Measurements from ENCODE around the gene COL6A2. TPM values are rescaled to one million over a fixed set of nuclear protein-coding genes. Genes with fewer than 3 reads are reported as not detected.

Gene COL6A2
- total RNA-seq, 4 donors from 2014 or later, result 942 to 1,525 (median 1,202) TPM

- intact Hi-C loops (cut with DNase I), result no loop called here
- Histone ChIP-seq H3K36me3 (no peaks in the 10 kb centered on the region), H3K4me1 (peaks cover 43 to 62% (median 52%) of the 10 kb centered on the region in 4 donors), H3K27me3 (no peaks in the 10 kb centered on the region), H3K9me3 (peaks cover 0 to 10% (median 3%) of the 10 kb centered on the region in 4 donors), H3K27ac (replicated peaks in 1 of 4) (peak overlapping the region; percentile 83 to 92 (median 87)), H3K4me3 (no peak overlapping the region)
- no peak for TF ChIP-seq POLR2AphosphoS5 (IDR thresholded peaks at IDR 0.05)
- 85% methylated on average over 29 of the region's 30 CpGs for WGBS
- peak; percentile 68 for DNase-seq (ENCODE audit: extremely low spot score)
Measured at GRCh38 chr21:46063734-46064680, 33.9 kb upstream of the COL6A2 start.

- intact Hi-C loops (cut with DNase I), result no loop called here
- TF ChIP-seq EP300 (IDR thresholded peaks at IDR 0.05) (no peak), POLR2A (IDR thresholded peaks at IDR 0.05; ENCODE audit: low read depth) (no peak), CTCF (IDR thresholded peaks at IDR 0.05) (no peak), POLR2AphosphoS5 (IDR thresholded peaks at IDR 0.05) (no peak)
- 58% methylated on average over 2 of the region's 13 CpGs for WGBS
- DNase-seq (ENCODE audit: extremely low spot score), result peak; percentile 82
- peaks cover 0 to 10% (median 3%) of the 10 kb centered on the region in 4 donors for H3K9me3 ChIP-seq
- peak overlapping the region; percentile 83 to 92 (median 87) for H3K27ac ChIP-seq (replicated peaks in 1 of 4)
- H3K27me3 ChIP-seq, result no peaks in the 10 kb centered on the region
- H3K4me3 ChIP-seq, result peak overlapping the region in 2 of 4 donors; percentile 23 to 27
- H3K36me3 ChIP-seq, result no peaks in the 10 kb centered on the region
- H3K4me1 ChIP-seq, result peaks cover 43 to 61% (median 52%) of the 10 kb centered on the region in 4 donors
Measured at GRCh38 chr21:46064870-46065214, 33.1 kb upstream of the COL6A2 start.

GRCh38 chr21:46065215-46065913, 32.5 kb upstream of the COL6A2 start:
- peaks cover 0 to 10% (median 3%) of the 10 kb centered on the region in 4 donors for H3K9me3 ChIP-seq
- H3K4me3 ChIP-seq, result peak overlapping the region; percentile 5 to 27 (median 16)
- peaks cover 39 to 56% (median 47%) of the 10 kb centered on the region in 4 donors for H3K4me1 ChIP-seq
- peak; percentile 92 for DNase-seq (ENCODE audit: extremely low spot score)
- TF ChIP-seq POLR2AphosphoS5 (IDR thresholded peaks at IDR 0.05) (peak; percentile 34 to 47), POLR2A (IDR thresholded peaks at IDR 0.05; ENCODE audit: low read depth) (no peak), EP300 (IDR thresholded peaks at IDR 0.05) (no peak), CTCF (IDR thresholded peaks at IDR 0.05) (no peak)
- no peaks in the 10 kb centered on the region for H3K36me3 ChIP-seq
- 25% methylated on average over 18 of the region's 22 CpGs for WGBS
- H3K27me3 ChIP-seq, result no peaks in the 10 kb centered on the region
- peak overlapping the region; percentile 83 to 92 (median 87) for H3K27ac ChIP-seq (replicated peaks in 1 of 4)
- intact Hi-C loops (cut with DNase I), result no loop called here

- Histone ChIP-seq H3K4me1 (peaks cover 36 to 49% (median 42%) of the 10 kb centered on the region in 4 donors), H3K27me3 (no peaks in the 10 kb centered on the region), H3K36me3 (no peaks in the 10 kb centered on the region), H3K4me3 (peak overlapping the region; percentile 5 to 27 (median 16)), H3K9me3 (peaks cover 0 to 10% (median 3%) of the 10 kb centered on the region in 4 donors), H3K27ac (replicated peaks in 1 of 4) (peak overlapping the region; percentile 83 to 92 (median 87))
- WGBS, result 34% methylated on average over 17 of the region's 23 CpGs
- intact Hi-C loops (cut with DNase I), result no loop called here
- DNase-seq (ENCODE audit: extremely low spot score), result peak; percentile 79
- TF ChIP-seq POLR2A (IDR thresholded peaks at IDR 0.05; ENCODE audit: low read depth) (no peak), CTCF (IDR thresholded peaks at IDR 0.05) (no peak), POLR2AphosphoS5 (IDR thresholded peaks at IDR 0.05) (no peak), EP300 (IDR thresholded peaks at IDR 0.05) (no peak)
Measured at GRCh38 chr21:46065914-46066551, 31.9 kb upstream of the COL6A2 start.

Measured in esophagus muscularis mucosa (tissue), 4 donors.